ENCODE results near the gene MGLL.

Gene MGLL

GRCh38 chr3:127747751-127748521 is 74.4 kb downstream of the MGLL start:
- TF ChIP-seq, protein P1, sequence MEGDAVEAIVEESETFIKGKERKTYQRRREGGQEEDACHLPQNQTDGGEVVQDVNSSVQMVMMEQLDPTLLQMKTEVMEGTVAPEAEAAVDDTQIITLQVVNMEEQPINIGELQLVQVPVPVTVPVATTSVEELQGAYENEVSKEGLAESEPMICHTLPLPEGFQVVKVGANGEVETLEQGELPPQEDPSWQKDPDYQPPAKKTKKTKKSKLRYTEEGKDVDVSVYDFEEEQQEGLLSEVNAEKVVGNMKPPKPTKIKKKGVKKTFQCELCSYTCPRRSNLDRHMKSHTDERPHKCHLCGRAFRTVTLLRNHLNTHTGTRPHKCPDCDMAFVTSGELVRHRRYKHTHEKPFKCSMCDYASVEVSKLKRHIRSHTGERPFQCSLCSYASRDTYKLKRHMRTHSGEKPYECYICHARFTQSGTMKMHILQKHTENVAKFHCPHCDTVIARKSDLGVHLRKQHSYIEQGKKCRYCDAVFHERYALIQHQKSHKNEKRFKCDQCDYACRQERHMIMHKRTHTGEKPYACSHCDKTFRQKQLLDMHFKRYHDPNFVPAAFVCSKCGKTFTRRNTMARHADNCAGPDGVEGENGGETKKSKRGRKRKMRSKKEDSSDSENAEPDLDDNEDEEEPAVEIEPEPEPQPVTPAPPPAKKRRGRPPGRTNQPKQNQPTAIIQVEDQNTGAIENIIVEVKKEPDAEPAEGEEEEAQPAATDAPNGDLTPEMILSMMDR (IDR thresholded peaks at IDR 0.05; ENCODE audit: low read depth, low read length, missing control alignments) = no peak
- DNase-seq (ENCODE audit: extremely low read depth, low read depth) = peak; percentile 42
- no peak overlapping the region for H3K4me3 ChIP-seq (replicated peaks; ENCODE audit: low read depth, low read length)

DNA sequence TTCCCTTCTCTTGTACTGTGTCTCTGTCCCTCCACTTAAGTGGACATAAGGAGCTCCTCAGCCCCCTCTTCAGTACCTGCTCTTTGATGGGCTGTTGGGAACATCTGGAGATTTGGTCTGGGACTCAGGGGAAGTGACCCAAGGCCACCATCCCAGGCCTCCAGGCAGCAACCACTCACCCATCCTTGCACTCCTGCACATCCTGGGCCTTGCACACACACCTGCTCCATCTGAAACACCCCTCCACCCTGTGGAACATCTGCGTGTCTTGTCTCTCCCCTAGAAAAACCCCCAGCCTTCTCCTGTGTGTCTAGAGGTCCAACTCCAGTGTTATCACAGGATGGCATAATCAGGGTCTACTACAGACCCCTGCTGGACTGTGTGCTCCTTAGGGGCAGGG is 75.2 kb downstream of the MGLL start:
- no peak for DNase-seq (ENCODE audit: extremely low read depth, low read depth)
- no peak overlapping the region for H3K4me3 ChIP-seq (replicated peaks; ENCODE audit: low read depth, low read length)

GRCh38 chr3:127746400-127747057 is 75.8 kb downstream of the MGLL start:
- DNase-seq (ENCODE audit: extremely low read depth, low read depth) = no peak
- TF ChIP-seq, protein P1 (IDR thresholded peaks at IDR 0.05; ENCODE audit: low read depth, low read length, missing control alignments) = no peak
- no peak overlapping the region for H3K4me3 ChIP-seq (replicated peaks; ENCODE audit: low read depth, low read length)

More for the DNA sequence above, 75.2 kb downstream of the MGLL start:
- TF ChIP-seq, protein P1 (IDR thresholded peaks at IDR 0.05; ENCODE audit: low read depth, low read length, missing control alignments) = no peak

- TF ChIP-seq, protein P1 (IDR thresholded peaks at IDR 0.05; ENCODE audit: low read depth, low read length, missing control alignments) = no peak
- no peak for DNase-seq (ENCODE audit: extremely low read depth, low read depth)
- no peak overlapping the region for H3K4me3 ChIP-seq (replicated peaks; ENCODE audit: low read depth, low read length)
Measured at GRCh38 chr3:127745656-127746399, 76.5 kb downstream of the MGLL start.

DNA sequence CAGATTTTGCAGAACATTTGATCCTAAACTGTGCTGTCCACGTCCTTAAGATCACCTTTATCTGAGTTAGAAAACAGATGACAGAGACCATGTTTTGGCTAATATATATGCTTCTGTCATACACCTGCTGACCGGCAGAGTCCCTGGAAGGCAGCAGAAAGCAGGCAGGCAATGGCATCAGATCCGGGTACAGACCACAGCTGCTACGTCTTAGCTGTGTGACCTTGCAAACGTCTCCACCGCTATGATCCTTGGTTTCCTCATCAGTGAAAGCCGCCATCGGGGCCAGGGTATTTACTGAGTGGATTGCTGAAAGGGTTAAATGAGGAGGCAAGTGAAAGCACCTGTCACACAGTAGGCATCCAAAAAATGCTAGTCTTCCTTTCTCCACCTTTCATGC is 77.4 kb downstream of the MGLL start:
- no peak for DNase-seq (ENCODE audit: extremely low read depth, low read depth)
- TF ChIP-seq, protein P1 (IDR thresholded peaks at IDR 0.05; ENCODE audit: low read depth, low read length, missing control alignments) = no peak
- no peak overlapping the region for H3K4me3 ChIP-seq (replicated peaks; ENCODE audit: low read depth, low read length)

GRCh38 chr3:127744253-127744815 is 78.0 kb downstream of the MGLL start:
- no peak overlapping the region for H3K4me3 ChIP-seq (replicated peaks; ENCODE audit: low read depth, low read length)
- TF ChIP-seq, protein P1 (IDR thresholded peaks at IDR 0.05; ENCODE audit: low read depth, low read length, missing control alignments) = no peak
- no peak for DNase-seq (ENCODE audit: extremely low read depth, low read depth)
